Breast epithelium (tissue), 4 donors: ENCODE results near the gene KIF27. TPM values are rescaled to one million over a fixed set of nuclear protein-coding genes. Genes with fewer than 3 reads are reported as not detected.
"Not testable (repeated sequence)": the region's sequence is repeated elsewhere in the genome, so short reads cannot be mapped to it uniquely, and the experiment has no call there.

Source experiments
- DNase-seq, 2 donors: peaks; one replicate each; pipeline ENCODE4 v3.0.0-alpha.2; 2019; ENCODE audit warnings: low spot score in 2 of 2
- H3K27ac ChIP-seq, 2 donors: fragments of 200-600 bp; sonication (generic) in 1 of 2; one replicate each; pipeline ENCODE4 v1.5.1; 2016 to 2019; ENCODE audit warnings: mild to moderate bottlenecking in 1 of 2
- H3K27me3 ChIP-seq, 2 donors: fragments of 200-600 bp; sonication (generic) in 1 of 2; one replicate each; pipeline versions ENCODE4 v1.5.1 to v1.6.0; 2017 to 2019; ENCODE audit warnings: control low read depth in 1 of 2, mild to moderate bottlenecking in 1 of 2
- H3K36me3 ChIP-seq: fragments of 200-600 bp; one replicate; pipeline ENCODE4 v1.5.1; 2019
- H3K4me1 ChIP-seq, 2 donors: fragments of 200-600 bp; sonication (generic); one replicate each; pipeline ENCODE4 v1.5.1; 2016 to 2019; ENCODE audit warnings: control low read depth in 1 of 2
- H3K4me3 ChIP-seq, 3 donors: fragments of 200-600 bp; sonication (generic); 1 replicate in 2 of 3; 2 replicates in 1 of 3; pipeline ENCODE4 v1.5.1; 2016 to 2019; ENCODE audit warnings: mild to moderate bottlenecking in 3 of 3, moderate library complexity in 2 of 3
- H3K9me3 ChIP-seq, 2 donors: fragments of 200-600 bp; sonication (generic) in 1 of 2; one replicate each; pipeline ENCODE4 v1.5.1; 2016 to 2019; ENCODE audit warnings: control low read depth in 1 of 2
- CTCF ChIP-seq, 3 donors: fragments of 450-650 bp; IDR thresholded peaks; one replicate each; pipeline ENCODE4 v1.5.1; 2016 to 2017; ENCODE audit warnings: antibody characterized with exemption in 3 of 3, mild to moderate bottlenecking in 3 of 3, moderate library complexity in 3 of 3
- POLR2A ChIP-seq: fragments of 450-650 bp; IDR thresholded peaks from one replicate; pipeline ENCODE4 v1.6.1; 2016; ENCODE audit warnings: antibody characterized with exemption, mild to moderate bottlenecking, moderate library complexity
- POLR2AphosphoS5 ChIP-seq, 3 donors: sonication (generic); formaldehyde crosslinking; IDR thresholded peaks; one replicate each; pipeline ENCODE4 v1.6.1; 2017; ENCODE audit warnings: antibody characterized with exemption in 3 of 3
- intact Hi-C: fragments of 100-400 bp; cut with DNase I; formaldehyde crosslinking; loops from one replicate; pipeline ENCODE4 v1.15.1; 2023; ENCODE audit warnings: low total_unique reads
- total RNA-seq, 3 donors: library from RNA; depleted of rRNA; stranded (reverse); fragments of >200 nt; gene quantifications; one replicate each; pipeline ENCODE4 v1.1.0, GENCODE V29; 2016

KIF27 gene
- total RNA-seq, 3 donors from 2014 or later = 6.9 to 16.1 (median 11.5) TPM

- H3K9me3 ChIP-seq, H3K27me3 ChIP-seq, intact Hi-C loops, H3K36me3 ChIP-seq, DNase-seq, H3K4me3 ChIP-seq, H3K4me1 ChIP-seq, H3K27ac ChIP-seq: not testable (repeated sequence)
These were observed 117.3 kb downstream of the KIF27 start for GRCh38 chr9:83803941-83804340.

GRCh38 chr9:83800236-83801033 is 120.8 kb downstream of the KIF27 start:
- Histone ChIP-seq H3K4me1 (no peaks in the 10 kb centered on the region), H3K36me3 (peaks cover 4% of the 10 kb centered on the region), H3K27me3 (no peaks in the 10 kb centered on the region), H3K27ac (no peak overlapping the region), H3K9me3 (no peaks in the 10 kb centered on the region), H3K4me3 (no peak overlapping the region)
- intact Hi-C loops = no loop called here
- no peak for DNase-seq
- TF ChIP-seq CTCF (IDR thresholded peaks at IDR 0.05) = no peak
- TF ChIP-seq POLR2A = no peak
- TF ChIP-seq POLR2AphosphoS5 (IDR thresholded peaks at IDR 0.05) = no peak

- intact Hi-C loops = no loop called here
- Histone ChIP-seq H3K4me3 (no peak overlapping the region), H3K36me3 (peaks cover 4% of the 10 kb centered on the region), H3K27ac (no peak overlapping the region), H3K9me3 (no peaks in the 10 kb centered on the region), H3K4me1 (no peaks in the 10 kb centered on the region), H3K27me3 (no peaks in the 10 kb centered on the region)
- no peak for DNase-seq
- no peak for TF ChIP-seq POLR2AphosphoS5 (IDR thresholded peaks at IDR 0.05)
- TF ChIP-seq CTCF (IDR thresholded peaks at IDR 0.05) = no peak
- TF ChIP-seq POLR2A = no peak
These were observed 127.2 kb downstream of the KIF27 start for GRCh38 chr9:83794051-83794450.

GRCh38 chr9:83792746-83793145 is 128.5 kb downstream of the KIF27 start:
- Histone ChIP-seq H3K4me3 (no peak overlapping the region), H3K9me3 (no peaks in the 10 kb centered on the region), H3K36me3 (no peaks in the 10 kb centered on the region), H3K27me3 (no peaks in the 10 kb centered on the region), H3K4me1 (no peaks in the 10 kb centered on the region), H3K27ac (no peak overlapping the region)
- intact Hi-C loops = loop anchor here (2.0 kb wide), 1 partner anchor 42 kb away; no protein-coding TSS in a partner anchor
- DNase-seq = no peak
- no peak for TF ChIP-seq POLR2AphosphoS5 (IDR thresholded peaks at IDR 0.05)
- no peak for TF ChIP-seq POLR2A
- no peak for TF ChIP-seq CTCF (IDR thresholded peaks at IDR 0.05)

Other genes starting within 250 kb of the KIF27 start
- gene UBQLN1, start 213.5 kb downstream of the KIF27 start, total RNA-seq = 100 to 1,000 TPM; 114 to 141 (median 124) TPM
- gene GKAP1, start 103.7 kb downstream of the KIF27 start, total RNA-seq = 10 to 100 TPM; 13.3 to 17.3 (median 13.4) TPM
- 100 to 1,000 TPM; 462 to 657 (median 527) TPM for gene HNRNPK, start 58.8 kb upstream of the KIF27 start, total RNA-seq
- 1 to 10 TPM; 3.7 to 6.2 (median 6.1) TPM for gene RMI1, start 59.4 kb upstream of the KIF27 start, total RNA-seq